Measurements from ENCODE around the gene LLGL1. TPM values are rescaled to one million over a fixed set of nuclear protein-coding genes. Genes with fewer than 3 reads are reported as not detected.
"Not testable (repeated sequence)": the region's sequence is repeated elsewhere in the genome, so short reads cannot be mapped to it uniquely, and the experiment has no call there.

LLGL1 gene
- total and polyA plus RNA-seq, 2 donors (not counting 1 experiment from before 2014, with no cell fraction given): 15.1 to 32.2 TPM

GRCh38 chr17:18206962-18207361, 18.5 kb upstream of the LLGL1 start:
- no peak for DNase-seq (ENCODE audit: low read depth in 2 of 2)
- peaks cover 13% of the 10 kb centered on the region for H3K79me2 ChIP-seq (ENCODE audit: control insufficient read depth, insufficient read depth, low read length)
- H3K4me2 ChIP-seq (ENCODE audit: extremely low read depth, insufficient read depth, low read length): no peak overlapping the region
- no peak overlapping the region for H2AFZ ChIP-seq (ENCODE audit: low read length)
- no peaks in the 10 kb centered on the region for H3K9me3 ChIP-seq (ENCODE audit: control insufficient read depth, insufficient read depth, low read depth, low read length)
- H3K27me3 ChIP-seq (ENCODE audit: control insufficient read depth, insufficient read depth, low read length): no peaks in the 10 kb centered on the region
- no peaks in the 10 kb centered on the region for H3K4me1 ChIP-seq (ENCODE audit: control insufficient read depth, extremely low read depth, insufficient read depth, low read length)
- TF ChIP-seq, protein P1, sequence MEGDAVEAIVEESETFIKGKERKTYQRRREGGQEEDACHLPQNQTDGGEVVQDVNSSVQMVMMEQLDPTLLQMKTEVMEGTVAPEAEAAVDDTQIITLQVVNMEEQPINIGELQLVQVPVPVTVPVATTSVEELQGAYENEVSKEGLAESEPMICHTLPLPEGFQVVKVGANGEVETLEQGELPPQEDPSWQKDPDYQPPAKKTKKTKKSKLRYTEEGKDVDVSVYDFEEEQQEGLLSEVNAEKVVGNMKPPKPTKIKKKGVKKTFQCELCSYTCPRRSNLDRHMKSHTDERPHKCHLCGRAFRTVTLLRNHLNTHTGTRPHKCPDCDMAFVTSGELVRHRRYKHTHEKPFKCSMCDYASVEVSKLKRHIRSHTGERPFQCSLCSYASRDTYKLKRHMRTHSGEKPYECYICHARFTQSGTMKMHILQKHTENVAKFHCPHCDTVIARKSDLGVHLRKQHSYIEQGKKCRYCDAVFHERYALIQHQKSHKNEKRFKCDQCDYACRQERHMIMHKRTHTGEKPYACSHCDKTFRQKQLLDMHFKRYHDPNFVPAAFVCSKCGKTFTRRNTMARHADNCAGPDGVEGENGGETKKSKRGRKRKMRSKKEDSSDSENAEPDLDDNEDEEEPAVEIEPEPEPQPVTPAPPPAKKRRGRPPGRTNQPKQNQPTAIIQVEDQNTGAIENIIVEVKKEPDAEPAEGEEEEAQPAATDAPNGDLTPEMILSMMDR (conservative IDR thresholded peaks at IDR 0.05 in 1 of 2, IDR thresholded peaks at IDR 0.05 in 1 of 2; ENCODE audit: low read depth in 1 of 2, low read length in 2 of 2): no peak
- no peak for TF ChIP-seq EZH2 (IDR thresholded peaks at IDR 0.05; ENCODE audit: low read length, missing control alignments)
- H3K27ac ChIP-seq (ENCODE audit: insufficient read depth, low read length): no peak overlapping the region
- peaks cover 22% of the 10 kb centered on the region for H3K36me3 ChIP-seq (ENCODE audit: control insufficient read depth, insufficient read depth, low read length)
- no peaks in the 10 kb centered on the region for H4K20me1 ChIP-seq (ENCODE audit: control insufficient read depth, extremely low read depth, insufficient read depth, low read length)
- no peak overlapping the region for H3K4me3 ChIP-seq (replicated peaks in 1 of 4; ENCODE audit: control extremely low read depth in 1 of 4, insufficient read depth in 1 of 4, low read depth in 3 of 4, low read length in 4 of 4)
- H3K9ac ChIP-seq (ENCODE audit: insufficient read depth, low read length): no peak overlapping the region

DNA sequence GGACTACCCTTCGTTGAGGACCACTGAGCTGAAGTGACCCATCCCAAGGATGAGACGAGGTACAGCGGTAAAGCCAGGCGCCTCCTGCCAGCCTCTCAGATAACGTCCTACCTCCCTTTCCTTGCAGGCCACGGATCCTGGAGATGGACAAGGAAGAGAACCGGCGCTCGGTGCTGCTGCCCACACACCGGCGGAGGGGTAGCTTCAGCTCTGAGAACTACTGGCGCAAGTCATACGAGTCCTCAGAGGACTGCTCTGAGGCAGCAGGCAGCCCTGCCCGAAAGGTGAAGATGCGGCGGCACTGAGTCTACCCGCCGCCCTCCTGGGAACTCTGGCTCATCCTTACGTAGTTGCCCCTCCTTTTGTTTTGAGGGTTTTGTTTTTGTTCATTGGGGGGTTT, 17.3 kb upstream of the LLGL1 start:
- H3K4me2 ChIP-seq (ENCODE audit: extremely low read depth, insufficient read depth, low read length): no peak overlapping the region
- peaks cover 9% of the 10 kb centered on the region for H3K79me2 ChIP-seq (ENCODE audit: control insufficient read depth, insufficient read depth, low read length)
- H3K4me3 ChIP-seq (replicated peaks in 1 of 4; ENCODE audit: control extremely low read depth in 1 of 4, insufficient read depth in 1 of 4, low read depth in 3 of 4, low read length in 4 of 4): no peak overlapping the region
- H3K9me3 ChIP-seq (ENCODE audit: control insufficient read depth, insufficient read depth, low read depth, low read length): no peaks in the 10 kb centered on the region
- DNase-seq (ENCODE audit: low read depth in 2 of 2): no peak
- no peak overlapping the region for H3K9ac ChIP-seq (ENCODE audit: insufficient read depth, low read length)
- H3K36me3 ChIP-seq (ENCODE audit: control insufficient read depth, insufficient read depth, low read length): peaks cover 21% of the 10 kb centered on the region
- H3K27me3 ChIP-seq (ENCODE audit: control insufficient read depth, insufficient read depth, low read length): no peaks in the 10 kb centered on the region
- no peaks in the 10 kb centered on the region for H4K20me1 ChIP-seq (ENCODE audit: control insufficient read depth, extremely low read depth, insufficient read depth, low read length)
- no peak for TF ChIP-seq EZH2 (IDR thresholded peaks at IDR 0.05; ENCODE audit: low read length, missing control alignments)
- TF ChIP-seq, protein P1 (conservative IDR thresholded peaks at IDR 0.05 in 1 of 2, IDR thresholded peaks at IDR 0.05 in 1 of 2; ENCODE audit: low read depth in 1 of 2, low read length in 2 of 2): no peak
- no peak overlapping the region for H3K27ac ChIP-seq (ENCODE audit: insufficient read depth, low read length)
- no peaks in the 10 kb centered on the region for H3K4me1 ChIP-seq (ENCODE audit: control insufficient read depth, extremely low read depth, insufficient read depth, low read length)
- H2AFZ ChIP-seq (ENCODE audit: low read length): no peak overlapping the region

DNA sequence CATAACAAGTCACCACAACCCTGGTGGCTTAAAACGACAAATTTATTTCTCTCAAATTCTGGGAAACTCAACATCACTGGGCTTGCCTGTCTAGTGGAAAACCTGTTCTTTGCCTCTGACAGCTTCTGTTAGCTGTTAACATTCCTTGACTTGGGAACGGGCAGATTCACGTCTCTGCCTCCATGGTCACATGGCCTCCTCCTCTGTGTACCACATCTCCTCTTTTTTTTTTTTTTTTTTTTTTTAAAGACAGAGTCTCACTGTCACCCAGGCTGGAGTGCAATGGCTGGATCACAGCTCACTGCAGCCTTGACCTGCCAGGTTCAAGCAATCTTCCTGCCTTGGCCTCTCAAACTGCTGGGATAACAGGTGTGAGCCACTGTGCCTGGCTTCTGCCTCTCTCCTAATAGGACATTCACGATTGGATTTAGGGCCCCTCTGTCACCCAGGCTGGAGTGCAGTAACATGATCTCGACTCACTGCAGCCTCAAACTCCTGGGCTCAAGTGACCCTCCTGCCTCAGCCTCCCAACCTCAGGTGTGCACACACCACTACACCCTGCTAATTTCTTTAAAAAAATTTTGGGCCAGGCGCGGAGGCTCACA, 11.7 kb upstream of the LLGL1 start:
- no peak overlapping the region for H3K4me3 ChIP-seq (replicated peaks in 1 of 4; ENCODE audit: control extremely low read depth in 1 of 4, insufficient read depth in 1 of 4, low read depth in 3 of 4, low read length in 4 of 4)
- no peaks in the 10 kb centered on the region for H4K20me1 ChIP-seq (ENCODE audit: control insufficient read depth, extremely low read depth, insufficient read depth, low read length)
- H3K36me3 ChIP-seq (ENCODE audit: control insufficient read depth, insufficient read depth, low read length): peaks cover 6% of the 10 kb centered on the region
- no peak overlapping the region for H3K4me2 ChIP-seq (ENCODE audit: extremely low read depth, insufficient read depth, low read length)
- no peaks in the 10 kb centered on the region for H3K9me3 ChIP-seq (ENCODE audit: control insufficient read depth, insufficient read depth, low read depth, low read length)
- no peak for DNase-seq (ENCODE audit: low read depth in 2 of 2)
- H3K9ac ChIP-seq (ENCODE audit: insufficient read depth, low read length): no peak overlapping the region
- no peaks in the 10 kb centered on the region for H3K79me2 ChIP-seq (ENCODE audit: control insufficient read depth, insufficient read depth, low read length)
- H3K27ac ChIP-seq (ENCODE audit: insufficient read depth, low read length): no peak overlapping the region
- peaks cover 4% of the 10 kb centered on the region for H3K4me1 ChIP-seq (ENCODE audit: control insufficient read depth, extremely low read depth, insufficient read depth, low read length)
- no peak overlapping the region for H2AFZ ChIP-seq (ENCODE audit: low read length)
- no peaks in the 10 kb centered on the region for H3K27me3 ChIP-seq (ENCODE audit: control insufficient read depth, insufficient read depth, low read length)
- TF ChIP-seq EZH2 (IDR thresholded peaks at IDR 0.05; ENCODE audit: low read length, missing control alignments): no peak
- TF ChIP-seq, protein P1 (conservative IDR thresholded peaks at IDR 0.05 in 1 of 2, IDR thresholded peaks at IDR 0.05 in 1 of 2; ENCODE audit: low read depth in 1 of 2, low read length in 2 of 2): no peak

GRCh38 chr17:18216906-18217305, 8.5 kb upstream of the LLGL1 start:
- not testable (repeated sequence) for H3K4me2 ChIP-seq (ENCODE audit: extremely low read depth, insufficient read depth, low read length); H3K79me2 ChIP-seq (ENCODE audit: control insufficient read depth, insufficient read depth, low read length); H3K27me3 ChIP-seq (ENCODE audit: control insufficient read depth, insufficient read depth, low read length); H2AFZ ChIP-seq (ENCODE audit: low read length); DNase-seq (ENCODE audit: low read depth in 2 of 2); H3K36me3 ChIP-seq (ENCODE audit: control insufficient read depth, insufficient read depth, low read length); H3K27ac ChIP-seq (ENCODE audit: insufficient read depth, low read length); H4K20me1 ChIP-seq (ENCODE audit: control insufficient read depth, extremely low read depth, insufficient read depth, low read length); H3K4me3 ChIP-seq (replicated peaks in 1 of 4; ENCODE audit: control extremely low read depth in 1 of 4, insufficient read depth in 1 of 4, low read depth in 3 of 4, low read length in 4 of 4); H3K9ac ChIP-seq (ENCODE audit: insufficient read depth, low read length); H3K9me3 ChIP-seq (ENCODE audit: control insufficient read depth, insufficient read depth, low read depth, low read length)
- H3K4me1 ChIP-seq (ENCODE audit: control insufficient read depth, extremely low read depth, insufficient read depth, low read length): peaks cover 16% of the 10 kb centered on the region

Data from fibroblast of lung (primary cell).